Astrocyte (in vitro differentiated cells and primary cell): ENCODE measurements around the gene GRID2. TPM values are rescaled to one million over a fixed set of nuclear protein-coding genes. Genes with fewer than 3 reads are reported as not detected.

Experiments
- DNase-seq: peaks from one replicate; pipeline ENCODE4 v3.0.0-alpha.2; 2010; ENCODE audit warnings: low read depth
- FAIRE-seq: peaks from 2 replicates; lab custom pipeline; 2011; peaks lifted over from hg19 to GRCh38; lab: Jason Lieb, UNC
- H2AFZ ChIP-seq: 2 replicates; pipeline ENCODE4 v1.6.0; 2012; ENCODE audit warnings: low read depth, low read length, inconsistent platforms
- H3K27ac ChIP-seq: 2 replicates; pipeline ENCODE4 v1.5.1; 2011; ENCODE audit warnings: low read depth, low read length, inconsistent platforms
- H3K27me3 ChIP-seq: 2 replicates; pipeline ENCODE4 v1.6.0; 2011; ENCODE audit warnings: low read length, inconsistent platforms; ENCODE audit not compliant: insufficient read depth
- H3K36me3 ChIP-seq: 2 replicates; pipeline ENCODE4 v1.5.1; 2011; ENCODE audit warnings: low read length, inconsistent platforms; ENCODE audit not compliant: insufficient read depth
- H3K4me1 ChIP-seq: 2 replicates; pipeline ENCODE4 v1.5.1; 2011; ENCODE audit warnings: low read length, inconsistent platforms; ENCODE audit not compliant: insufficient read depth
- H3K4me2 ChIP-seq: 2 replicates; pipeline ENCODE4 v1.6.0; 2012; ENCODE audit warnings: low read length, inconsistent platforms
- H3K4me3 ChIP-seq: 2 replicates; pipeline ENCODE4 v1.5.1; 2011; ENCODE audit warnings: low read depth, mild to moderate bottlenecking, low read length, inconsistent platforms; ENCODE audit not compliant: insufficient read depth
- H3K79me2 ChIP-seq: 2 replicates; pipeline ENCODE4 v1.6.0; 2012; ENCODE audit warnings: mild to moderate bottlenecking, low read length, inconsistent platforms; ENCODE audit not compliant: insufficient read depth
- H3K9ac ChIP-seq: 2 replicates; pipeline ENCODE4 v1.6.0; 2012; ENCODE audit warnings: mild to moderate bottlenecking, low read length, inconsistent platforms
- H3K9me3 ChIP-seq: 2 replicates; pipeline ENCODE4 v1.5.1; 2012; ENCODE audit warnings: low read depth, mild to moderate bottlenecking, low read length, inconsistent platforms; ENCODE audit not compliant: insufficient read depth
- H4K20me1 ChIP-seq: 2 replicates; pipeline ENCODE4 v1.6.0; 2012; ENCODE audit warnings: low read length, inconsistent platforms; ENCODE audit not compliant: insufficient read depth
- H3K27ac Mint-ChIP-seq: one replicate; pipeline ENCODE4 v1.8.0; 2021; ENCODE audit warnings: mild to moderate bottlenecking, mixed read lengths; ENCODE audit not compliant: unreplicated experiment
- H3K27me3 Mint-ChIP-seq: one replicate; pipeline ENCODE4 v1.8.0; 2021; ENCODE audit warnings: low read depth, mixed read lengths; ENCODE audit not compliant: unreplicated experiment
- H3K36me3 Mint-ChIP-seq: one replicate; pipeline ENCODE4 v1.8.0; 2021; ENCODE audit warnings: low read depth, mixed read lengths; ENCODE audit not compliant: unreplicated experiment
- H3K4me1 Mint-ChIP-seq: one replicate; pipeline ENCODE4 v1.8.0; 2021; ENCODE audit warnings: low read depth, mixed read lengths; ENCODE audit not compliant: unreplicated experiment
- H3K4me3 Mint-ChIP-seq: one replicate; pipeline ENCODE4 v1.8.0; 2021; ENCODE audit warnings: mild to moderate bottlenecking, moderate library complexity, mixed read lengths; ENCODE audit not compliant: unreplicated experiment
- H3K9me3 Mint-ChIP-seq: one replicate; pipeline ENCODE4 v1.8.0; 2021; ENCODE audit warnings: mild to moderate bottlenecking, mixed read lengths; ENCODE audit not compliant: unreplicated experiment
- CTCF ChIP-seq: IDR thresholded peaks from 2 replicates; pipeline ENCODE4 v1.5.1; 2011; ENCODE audit warnings: low read depth, mild to moderate bottlenecking, inconsistent platforms, low read length, moderate library complexity; ENCODE audit not compliant: insufficient read depth
- EZH2 ChIP-seq: IDR thresholded peaks from 2 replicates; pipeline ENCODE4 v1.6.1; 2012; ENCODE audit warnings: mild to moderate bottlenecking, low read length, inconsistent platforms; ENCODE audit not compliant: insufficient read depth
- total RNA-seq: library from RNA; stranded (reverse); gene quantifications from 2 replicates; pipeline ENCODE4 v1.2.1, GENCODE V29; 2021

GRID2 gene
- total RNA-seq, 1 donor from 2014 or later: 0.14 TPM

- no peaks in the 10 kb centered on the region for H4K20me1 ChIP-seq
- H3K36me3 Mint-ChIP-seq: no peaks in the 10 kb centered on the region
- no peak for DNase-seq
- no peaks in the 10 kb centered on the region for H3K79me2 ChIP-seq
- no peaks in the 10 kb centered on the region for H3K4me1 Mint-ChIP-seq
- no peak overlapping the region for H3K27ac ChIP-seq
- H2AFZ ChIP-seq: no peak overlapping the region
- peaks cover 5% of the 10 kb centered on the region for H3K9me3 Mint-ChIP-seq
- no peaks in the 10 kb centered on the region for H3K27me3 ChIP-seq
- H3K4me3 ChIP-seq: no peak overlapping the region
- no peak overlapping the region for H3K4me2 ChIP-seq
- no peaks in the 10 kb centered on the region for H3K36me3 ChIP-seq
- H3K27ac Mint-ChIP-seq: no peak overlapping the region
- no peak overlapping the region for H3K4me3 Mint-ChIP-seq
- FAIRE-seq: no peak
- TF ChIP-seq CTCF (no peak), EZH2 (no peak)
- H3K9ac ChIP-seq: no peak overlapping the region
- no peaks in the 10 kb centered on the region for H3K9me3 ChIP-seq
- no peaks in the 10 kb centered on the region for H3K27me3 Mint-ChIP-seq
- H3K4me1 ChIP-seq: no peaks in the 10 kb centered on the region
Observed at GRCh38 chr4:92629302-92629701, 325.5 kb downstream of the GRID2 start.

- no peak overlapping the region for H3K4me3 ChIP-seq
- no peaks in the 10 kb centered on the region for H3K9me3 ChIP-seq
- Mint-ChIP-seq H3K9me3 (no peaks in the 10 kb centered on the region), H3K4me3 (no peak overlapping the region), H3K4me1 (no peaks in the 10 kb centered on the region), H3K27me3 (no peaks in the 10 kb centered on the region), H3K36me3 (no peaks in the 10 kb centered on the region), H3K27ac (no peak overlapping the region)
- no peak overlapping the region for H3K9ac ChIP-seq
- H3K4me2 ChIP-seq: no peak overlapping the region
- H3K27me3 ChIP-seq: no peaks in the 10 kb centered on the region
- H3K36me3 ChIP-seq: no peaks in the 10 kb centered on the region
- no peak overlapping the region for H2AFZ ChIP-seq
- FAIRE-seq: no peak
- DNase-seq: no peak
- H3K4me1 ChIP-seq: no peaks in the 10 kb centered on the region
- H3K79me2 ChIP-seq: no peaks in the 10 kb centered on the region
- H3K27ac ChIP-seq: no peak overlapping the region
- TF ChIP-seq EZH2: no peak
- TF ChIP-seq CTCF: no peak
- H4K20me1 ChIP-seq: no peaks in the 10 kb centered on the region
Observed at GRCh38 chr4:92634882-92635281, 331.1 kb downstream of the GRID2 start.

GRCh38 chr4:92636038-92636806, 332.5 kb downstream of the GRID2 start:
- no peaks in the 10 kb centered on the region for H3K36me3 Mint-ChIP-seq
- no peaks in the 10 kb centered on the region for H3K79me2 ChIP-seq
- H3K4me2 ChIP-seq: no peak overlapping the region
- no peaks in the 10 kb centered on the region for H3K36me3 ChIP-seq
- peaks cover 3% of the 10 kb centered on the region for H3K4me1 Mint-ChIP-seq
- H2AFZ ChIP-seq: no peak overlapping the region
- no peak overlapping the region for H3K27ac Mint-ChIP-seq
- H3K27me3 ChIP-seq: no peaks in the 10 kb centered on the region
- H4K20me1 ChIP-seq: no peaks in the 10 kb centered on the region
- no peak overlapping the region for H3K27ac ChIP-seq
- FAIRE-seq: no peak
- H3K9ac ChIP-seq: no peak overlapping the region
- no peak overlapping the region for H3K4me3 ChIP-seq
- no peaks in the 10 kb centered on the region for H3K4me1 ChIP-seq
- no peaks in the 10 kb centered on the region for H3K9me3 ChIP-seq
- no peak for DNase-seq
- TF ChIP-seq EZH2: no peak
- no peak for TF ChIP-seq CTCF
- H3K4me3 Mint-ChIP-seq: no peak overlapping the region
- no peaks in the 10 kb centered on the region for H3K9me3 Mint-ChIP-seq
- no peaks in the 10 kb centered on the region for H3K27me3 Mint-ChIP-seq
